MM.1S (cell line): Measurements from ENCODE around the gene KYNU.

Experiments
- DNase-seq: peaks from one replicate; pipeline ENCODE4 v3.0.0-alpha.2; 2015
- H2AFZ ChIP-seq: fragments of 300-600 bp; sonication (generic); 2 replicates; pipeline ENCODE4 v1.6.0; 2016; ENCODE audit warnings: antibody characterized with exemption, low read length
- H3F3A ChIP-seq: fragments of 300-600 bp; sonication (generic); 2 replicates; pipeline ENCODE4 v1.6.1; 2016; ENCODE audit warnings: mild to moderate bottlenecking, antibody characterized with exemption, low read length, moderate library complexity, mixed read lengths; ENCODE audit not compliant: insufficient read depth
- H3K27ac ChIP-seq: fragments of 300-600 bp; sonication (generic); 2 replicates; pipeline ENCODE4 v1.5.1; 2016; ENCODE audit warnings: mild to moderate bottlenecking, low read length
- H3K27me3 ChIP-seq: fragments of 300-600 bp; sonication (generic); replicated peaks from 2 replicates; pipeline ENCODE4 v1.6.0; 2016; ENCODE audit warnings: low read length; ENCODE audit not compliant: insufficient read depth
- H3K36me3 ChIP-seq: fragments of 300-600 bp; sonication (generic); replicated peaks from 2 replicates; pipeline ENCODE4 v1.6.1; 2016; ENCODE audit warnings: mild to moderate bottlenecking, low read length, mixed read lengths; ENCODE audit not compliant: insufficient read depth
- H3K4me1 ChIP-seq: fragments of 300-600 bp; sonication (generic); 2 replicates; pipeline ENCODE4 v1.6.1; 2016; ENCODE audit warnings: low read length, mixed read lengths
- H3K4me2 ChIP-seq: fragments of 300-600 bp; sonication (generic); 2 replicates; pipeline ENCODE4 v1.6.0; 2016; ENCODE audit warnings: low read depth, low read length
- H3K4me3 ChIP-seq: fragments of 300-600 bp; sonication (generic); 2 replicates; pipeline ENCODE4 v1.5.1; 2016; ENCODE audit warnings: low read length, mixed read lengths
- H3K79me2 ChIP-seq: fragments of 300-600 bp; sonication (generic); 2 replicates; pipeline ENCODE4 v1.6.1; 2016; ENCODE audit warnings: mixed run types, low read length, mixed read lengths
- H3K9ac ChIP-seq: fragments of 300-600 bp; sonication (generic); 2 replicates; pipeline ENCODE4 v1.6.1; 2016; ENCODE audit warnings: low read length, mixed read lengths
- H3K9me2 ChIP-seq: fragments of 300-600 bp; sonication (generic); replicated peaks from 2 replicates; pipeline ENCODE4 v1.6.1; 2016; ENCODE audit warnings: mild to moderate bottlenecking, low read length, mixed read lengths; ENCODE audit not compliant: insufficient read depth
- H3K9me3 ChIP-seq: fragments of 300-600 bp; sonication (generic); replicated peaks from 2 replicates; pipeline ENCODE4 v1.6.1; 2016; ENCODE audit warnings: mild to moderate bottlenecking, low read length, mixed read lengths; ENCODE audit not compliant: insufficient read depth
- H4K20me1 ChIP-seq: fragments of 300-600 bp; sonication (generic); 2 replicates; pipeline ENCODE4 v1.6.1; 2016; ENCODE audit warnings: mild to moderate bottlenecking, low read length, moderate library complexity, mixed read lengths; ENCODE audit not compliant: insufficient read depth
- EZH2 ChIP-seq: fragments of 300-600 bp; sonication (generic); optimal IDR thresholded peaks from 2 replicates; pipeline ENCODE3; 2017; ENCODE audit warnings: low read depth, mild to moderate bottlenecking, antibody characterized with exemption, low read length, mixed read lengths
- EZH2phosphoT487 ChIP-seq: fragments of 300-600 bp; sonication (generic); IDR thresholded peaks from 2 replicates; pipeline ENCODE4 v1.6.1; 2018; ENCODE audit warnings: antibody characterized with exemption, low read length
- TF ChIP-seq, protein P1 (sequence below): fragments of 300-600 bp; sonication (generic); IDR thresholded peaks from 2 replicates; pipeline ENCODE4 v1.5.1; 2016; ENCODE audit warnings: antibody characterized with exemption, low read length, mixed read lengths

Gene KYNU

DNA sequence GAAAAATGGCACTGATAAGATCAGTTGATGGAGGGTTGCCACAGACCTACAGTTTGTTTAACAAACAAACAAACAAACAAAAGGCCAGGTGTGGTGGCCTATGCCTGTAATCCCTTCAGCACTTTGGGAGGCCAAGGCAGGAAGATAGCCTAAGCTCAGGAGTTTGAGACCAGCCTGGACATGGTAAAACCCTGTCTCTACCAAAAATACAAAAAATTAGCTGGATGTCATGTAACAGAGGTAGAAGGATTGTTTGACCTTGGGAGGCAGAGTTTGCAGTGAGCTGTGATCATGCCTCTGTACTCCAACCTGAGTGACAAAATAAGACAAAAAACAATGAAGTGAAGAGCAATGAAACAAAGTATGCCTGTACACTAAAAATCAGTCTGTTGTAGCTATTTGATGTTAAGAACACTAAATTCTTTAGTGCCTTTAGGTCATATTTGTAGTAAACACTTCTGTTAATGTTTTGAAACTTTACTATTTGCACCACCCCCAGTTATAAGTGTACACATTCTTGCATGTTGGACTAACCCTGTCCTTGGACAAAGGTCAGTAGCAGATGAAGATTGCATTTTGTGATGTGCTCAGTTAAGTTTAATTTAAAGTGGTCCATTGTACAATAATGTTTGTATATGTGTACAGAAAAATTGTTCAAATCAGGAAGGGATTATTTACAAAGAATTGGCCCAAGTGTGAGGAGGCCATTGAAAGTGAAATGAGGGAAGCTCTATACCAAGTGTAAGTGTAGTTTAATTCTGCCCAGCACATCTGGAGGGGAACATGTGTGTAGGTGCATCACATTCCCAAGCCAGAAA lies 73.9 kb downstream of the KYNU start:
- TF ChIP-seq EZH2 (no peak), EZH2phosphoT487 (no peak)
- no peak overlapping the region for H3K9ac ChIP-seq
- no peaks in the 10 kb centered on the region for H4K20me1 ChIP-seq
- H3K4me3 ChIP-seq: no peak overlapping the region
- no peak overlapping the region for H3K4me2 ChIP-seq
- H2AFZ ChIP-seq: no peak overlapping the region
- no peaks in the 10 kb centered on the region for H3K27me3 ChIP-seq
- no peaks in the 10 kb centered on the region for H3F3A ChIP-seq
- no peaks in the 10 kb centered on the region for H3K4me1 ChIP-seq
- H3K9me3 ChIP-seq: no peaks in the 10 kb centered on the region
- no peaks in the 10 kb centered on the region for H3K79me2 ChIP-seq
- H3K27ac ChIP-seq: no peak overlapping the region
- H3K36me3 ChIP-seq: no peaks in the 10 kb centered on the region
- H3K9me2 ChIP-seq: no peaks in the 10 kb centered on the region
- no peak for DNase-seq

DNA sequence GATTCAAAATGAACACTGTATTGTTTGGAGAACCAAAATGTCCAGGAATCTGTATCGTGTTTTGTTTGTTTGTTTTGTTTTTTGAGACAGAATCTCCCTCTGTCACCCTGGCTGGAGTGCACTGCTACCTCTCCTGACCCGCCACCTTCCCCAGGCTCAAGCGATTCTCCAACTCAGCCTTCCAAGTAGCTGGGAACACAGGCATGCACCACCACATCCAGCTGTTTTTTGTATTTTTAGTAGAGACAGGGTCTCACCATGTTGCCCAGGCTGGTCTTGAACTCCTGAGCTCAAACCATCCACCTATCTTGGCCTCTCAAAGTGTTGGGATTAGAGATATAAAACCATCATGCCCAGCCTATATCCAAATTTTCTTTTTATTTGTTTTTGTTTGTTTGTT lies 74.6 kb downstream of the KYNU start:
- Histone ChIP-seq H3K9me2 (no peaks in the 10 kb centered on the region), H2AFZ (no peak overlapping the region), H3K4me3 (no peak overlapping the region), H3K9me3 (no peaks in the 10 kb centered on the region), H3K4me1 (no peaks in the 10 kb centered on the region), H3K27me3 (no peaks in the 10 kb centered on the region), H3K36me3 (no peaks in the 10 kb centered on the region), H3K4me2 (no peak overlapping the region), H4K20me1 (no peaks in the 10 kb centered on the region), H3K79me2 (no peaks in the 10 kb centered on the region), H3F3A (no peaks in the 10 kb centered on the region), H3K27ac (no peak overlapping the region), H3K9ac (no peak overlapping the region)
- DNase-seq: no peak
- TF ChIP-seq, protein P1, sequence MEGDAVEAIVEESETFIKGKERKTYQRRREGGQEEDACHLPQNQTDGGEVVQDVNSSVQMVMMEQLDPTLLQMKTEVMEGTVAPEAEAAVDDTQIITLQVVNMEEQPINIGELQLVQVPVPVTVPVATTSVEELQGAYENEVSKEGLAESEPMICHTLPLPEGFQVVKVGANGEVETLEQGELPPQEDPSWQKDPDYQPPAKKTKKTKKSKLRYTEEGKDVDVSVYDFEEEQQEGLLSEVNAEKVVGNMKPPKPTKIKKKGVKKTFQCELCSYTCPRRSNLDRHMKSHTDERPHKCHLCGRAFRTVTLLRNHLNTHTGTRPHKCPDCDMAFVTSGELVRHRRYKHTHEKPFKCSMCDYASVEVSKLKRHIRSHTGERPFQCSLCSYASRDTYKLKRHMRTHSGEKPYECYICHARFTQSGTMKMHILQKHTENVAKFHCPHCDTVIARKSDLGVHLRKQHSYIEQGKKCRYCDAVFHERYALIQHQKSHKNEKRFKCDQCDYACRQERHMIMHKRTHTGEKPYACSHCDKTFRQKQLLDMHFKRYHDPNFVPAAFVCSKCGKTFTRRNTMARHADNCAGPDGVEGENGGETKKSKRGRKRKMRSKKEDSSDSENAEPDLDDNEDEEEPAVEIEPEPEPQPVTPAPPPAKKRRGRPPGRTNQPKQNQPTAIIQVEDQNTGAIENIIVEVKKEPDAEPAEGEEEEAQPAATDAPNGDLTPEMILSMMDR: no peak
- TF ChIP-seq EZH2phosphoT487 (no peak), EZH2 (no peak)

GRCh38 chr2:142952793-142953494 lies 75.5 kb downstream of the KYNU start:
- H3K9ac ChIP-seq: no peak overlapping the region
- no peaks in the 10 kb centered on the region for H3K27me3 ChIP-seq
- no peak for DNase-seq
- H3F3A ChIP-seq: no peaks in the 10 kb centered on the region
- no peaks in the 10 kb centered on the region for H3K36me3 ChIP-seq
- no peak overlapping the region for H3K27ac ChIP-seq
- TF ChIP-seq EZH2phosphoT487 (no peak), EZH2 (no peak)
- TF ChIP-seq, protein P1: no peak
- no peaks in the 10 kb centered on the region for H4K20me1 ChIP-seq
- H3K9me2 ChIP-seq: no peaks in the 10 kb centered on the region
- H3K79me2 ChIP-seq: no peaks in the 10 kb centered on the region
- no peaks in the 10 kb centered on the region for H3K4me1 ChIP-seq
- H3K4me2 ChIP-seq: no peak overlapping the region
- no peak overlapping the region for H2AFZ ChIP-seq
- H3K9me3 ChIP-seq: no peaks in the 10 kb centered on the region
- no peak overlapping the region for H3K4me3 ChIP-seq
